ENCODE results near the gene COMT. TPM values are rescaled to one million over a fixed set of nuclear protein-coding genes. Genes with fewer than 3 reads are reported as not detected.

The COMT gene
- total and polyA plus RNA-seq, 7 donors: 63.6 to 146 (median 117) TPM

GRCh38 chr22:19998232-19998951 is 56.8 kb downstream of the COMT start:
- H3K4me1 ChIP-seq: peaks cover 17% of the 10 kb centered on the region
- TF ChIP-seq CTCF (IDR thresholded peaks at IDR 0.05): no peak
- no peak overlapping the region for H3K4me3 ChIP-seq
- H3K27me3 ChIP-seq (ENCODE audit: insufficient read depth in 3 of 3, low read length in 2 of 3): no peaks in the 10 kb centered on the region
- ATAC-seq: no peak
- 53 to 68% (median 58%) methylated on average over 15 to 16 of the region's 16 CpGs for WGBS, 3 donors
- H3K36me3 ChIP-seq (ENCODE audit: insufficient read depth in 1 of 2, low read depth in 1 of 2): no peaks in the 10 kb centered on the region
- no peak overlapping the region for H3K27ac ChIP-seq
- no peaks in the 10 kb centered on the region for H3K9me3 ChIP-seq
- intact Hi-C loops (cut with DNase I): no loop called here
- peak; percentile 9 to 30 for DNase-seq

GRCh38 chr22:19998991-19999820 is 57.6 kb downstream of the COMT start:
- Histone ChIP-seq H3K36me3 (ENCODE audit: insufficient read depth in 1 of 2, low read depth in 1 of 2) (no peaks in the 10 kb centered on the region), H3K4me1 (peaks cover 17% of the 10 kb centered on the region), H3K9me3 (no peaks in the 10 kb centered on the region), H3K27ac (no peak overlapping the region), H3K27me3 (ENCODE audit: insufficient read depth in 3 of 3, low read length in 2 of 3) (no peaks in the 10 kb centered on the region), H3K4me3 (no peak overlapping the region)
- peak in 2 of 4 donors; percentile 40 to 45 for ATAC-seq
- peak; percentile 15 to 46 for DNase-seq
- 54 to 61% (median 57%) methylated on average over 8 of the region's 8 CpGs for WGBS, 3 donors
- no peak for TF ChIP-seq CTCF (IDR thresholded peaks at IDR 0.05)
- intact Hi-C loops (cut with DNase I): no loop called here

- ATAC-seq: no peak
- no peak overlapping the region for H3K27ac ChIP-seq
Observed at GRCh38 chr22:20000246-20001081, 58.9 kb downstream of the COMT start.

More at GRCh38 chr22:20000246-20001081, 58.9 kb downstream of the COMT start:
- no peak overlapping the region for H3K4me3 ChIP-seq
- peaks cover 17% of the 10 kb centered on the region for H3K4me1 ChIP-seq
- no peak for TF ChIP-seq CTCF (IDR thresholded peaks at IDR 0.05)
- intact Hi-C loops (cut with DNase I): no loop called here
- no peaks in the 10 kb centered on the region for H3K36me3 ChIP-seq (ENCODE audit: insufficient read depth in 1 of 2, low read depth in 1 of 2)
- WGBS, 3 donors: 62 to 79% (median 66%) methylated on average over 13 to 14 of the region's 14 CpGs
- DNase-seq: peak; percentile 9 to 30
- H3K27me3 ChIP-seq (ENCODE audit: insufficient read depth in 3 of 3, low read length in 2 of 3): no peaks in the 10 kb centered on the region
- H3K9me3 ChIP-seq: no peaks in the 10 kb centered on the region
